HuH-7 (cell line): Measurements from ENCODE around the gene STAMBPL1.

Experiments
- DNase-seq: peaks from one replicate; pipeline ENCODE4 v3.0.0; 2011; ENCODE audit warnings: low spot score

STAMBPL1 gene

GRCh38 chr10:88893611-88894010 is 13.6 kb downstream of the STAMBPL1 start:
- DNase-seq, result no peak

- peak; percentile 11 for DNase-seq
Observed at GRCh38 chr10:88895250-88895649, 15.2 kb downstream of the STAMBPL1 start.

- DNase-seq, result peak; percentile 39
Observed at GRCh38 chr10:88896372-88896993, 16.4 kb downstream of the STAMBPL1 start.

DNA sequence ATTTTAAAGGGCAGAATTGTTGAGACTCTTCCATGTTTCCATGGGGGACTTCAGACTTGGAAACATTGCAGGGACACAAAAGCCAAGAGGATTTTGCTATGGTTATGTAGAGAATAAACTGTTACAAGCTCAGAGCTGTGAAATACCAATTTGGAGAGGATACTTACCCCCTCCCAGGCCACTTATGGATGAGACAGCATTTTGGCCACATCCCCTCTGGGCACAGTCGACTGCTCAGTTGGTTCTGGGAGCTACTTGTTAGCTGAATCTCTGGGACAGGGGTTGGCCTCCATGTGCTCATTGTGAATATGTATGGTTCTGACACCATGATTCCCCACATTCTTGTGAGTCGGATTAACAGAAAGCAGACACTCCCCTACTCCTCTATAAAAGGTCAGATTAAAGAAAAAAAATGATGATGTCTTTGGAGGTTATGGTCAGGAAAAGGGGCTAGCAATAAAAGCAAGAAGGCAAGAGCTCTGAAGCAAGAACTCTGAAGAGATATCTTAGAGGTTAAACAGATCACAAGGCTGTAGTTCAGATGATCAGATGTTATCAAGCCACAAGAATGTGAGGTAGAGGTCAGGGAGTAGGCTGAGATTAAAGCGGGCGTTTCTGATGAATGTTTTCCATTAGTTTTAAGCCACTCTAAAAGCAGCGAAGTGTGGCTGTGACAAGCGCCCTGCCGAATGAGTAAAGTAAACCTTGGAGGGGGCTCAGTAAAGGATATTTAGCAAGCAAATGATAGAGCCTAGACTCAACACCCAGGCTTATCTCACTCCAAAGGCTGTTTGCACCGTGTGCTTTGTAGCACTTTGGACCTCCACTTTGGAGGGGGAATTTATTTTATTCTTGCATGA is 17.2 kb downstream of the STAMBPL1 start:
- peak; percentile 9 for DNase-seq

DNA sequence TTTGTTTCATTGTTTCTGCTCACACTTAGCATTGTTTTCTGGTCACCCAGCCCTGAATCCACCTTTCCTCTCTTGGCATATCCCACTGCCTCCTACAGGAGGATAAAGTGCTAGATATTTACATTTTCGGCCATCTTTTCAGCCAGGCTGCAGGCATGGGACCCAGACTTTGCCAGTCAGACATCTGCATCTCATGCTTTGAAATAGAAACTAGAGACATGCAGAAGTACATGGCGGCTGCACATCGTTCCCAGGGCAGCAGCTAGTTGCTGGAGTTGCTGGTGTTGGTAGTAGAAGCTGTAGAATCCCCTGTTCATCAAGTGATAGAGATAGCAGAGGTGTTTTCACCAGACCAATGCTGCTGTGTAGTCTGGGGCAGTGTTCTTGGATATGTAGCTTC is 18.7 kb downstream of the STAMBPL1 start:
- DNase-seq, result no peak

- DNase-seq, result no peak
Observed at GRCh38 chr10:88899886-88900285, 19.8 kb downstream of the STAMBPL1 start.

GRCh38 chr10:88901206-88901983 is 21.4 kb downstream of the STAMBPL1 start:
- DNase-seq, result no peak

DNA sequence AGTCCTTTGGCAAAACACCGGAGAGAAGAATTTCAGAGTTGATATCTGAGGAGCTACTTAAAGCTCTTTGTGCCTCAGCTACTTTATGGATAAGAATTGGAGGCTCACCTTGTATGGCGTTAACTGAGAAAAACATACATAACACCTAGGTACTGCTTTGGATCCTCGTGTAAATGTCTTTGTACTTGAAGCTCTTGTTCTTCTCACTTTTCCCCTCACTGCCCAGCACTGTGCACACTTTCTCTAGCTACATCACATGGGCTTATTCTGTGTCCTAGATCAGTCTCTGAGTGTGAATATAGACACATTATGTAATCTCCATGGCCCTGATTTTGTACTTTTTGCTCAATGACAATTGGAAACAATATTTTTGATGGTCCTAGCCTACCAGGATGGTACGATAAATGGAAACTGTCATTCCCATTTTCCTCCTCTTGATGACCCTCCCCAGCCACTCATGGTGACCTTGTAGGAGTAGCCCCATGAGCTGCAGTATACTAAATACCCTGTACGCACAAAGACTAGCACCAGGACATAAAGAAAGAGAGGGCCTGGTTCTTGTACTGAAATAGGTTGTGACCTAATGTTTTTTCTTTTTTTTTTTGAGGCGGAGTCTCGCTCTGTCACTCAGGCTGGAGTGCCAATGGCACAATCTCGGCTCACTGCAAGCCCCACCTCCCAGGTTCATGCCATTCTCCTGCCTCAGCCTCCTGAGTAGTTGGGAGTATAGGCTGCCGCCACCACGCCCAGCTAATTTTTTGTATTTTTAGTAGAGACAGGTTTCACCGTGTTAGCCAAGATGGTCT is 22.1 kb downstream of the STAMBPL1 start:
- DNase-seq, result no peak

- DNase-seq, result no peak
Observed at GRCh38 chr10:88903715-88904114, 23.7 kb downstream of the STAMBPL1 start.

DNA sequence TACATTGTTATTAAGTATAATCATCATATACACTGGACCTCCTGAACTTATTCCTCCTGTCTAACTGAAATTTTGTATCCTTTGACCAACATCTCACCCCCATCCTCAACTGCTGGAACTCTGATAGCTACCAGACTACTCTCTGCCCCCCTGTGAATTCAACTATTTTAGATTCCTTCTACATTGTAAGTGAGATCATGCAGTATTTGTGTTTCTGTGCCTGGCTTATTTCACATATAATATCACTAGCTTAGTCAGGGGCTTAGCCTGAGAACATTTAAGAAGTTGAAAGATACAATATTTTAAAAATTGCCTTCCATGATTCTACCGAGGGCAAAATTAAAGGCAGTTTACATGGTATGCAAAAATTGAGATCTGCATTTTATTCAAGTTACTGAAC is 26.9 kb downstream of the STAMBPL1 start:
- DNase-seq, result no peak

DNA sequence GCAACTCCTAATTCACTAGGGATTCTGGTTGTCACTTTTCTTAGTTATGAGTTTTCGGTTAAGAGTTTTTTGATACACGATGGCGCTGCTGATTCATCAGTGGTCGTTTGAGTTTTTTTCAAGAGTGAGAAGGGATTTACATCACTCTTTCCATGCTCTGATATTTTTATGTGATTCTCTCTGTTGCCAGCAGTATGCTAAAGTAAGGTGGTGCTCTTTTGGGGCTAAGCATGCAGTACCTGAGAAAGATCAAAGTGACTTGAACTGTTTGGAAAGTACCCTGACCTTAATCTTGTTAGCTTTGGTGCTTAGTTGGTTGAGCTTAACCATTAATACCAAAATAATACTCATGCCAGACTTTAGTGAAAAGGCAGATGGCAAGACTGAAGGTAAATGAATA is 28.1 kb downstream of the STAMBPL1 start:
- no peak for DNase-seq

GRCh38 chr10:88911116-88911515 is 31.1 kb downstream of the STAMBPL1 start:
- DNase-seq, result no peak

DNA sequence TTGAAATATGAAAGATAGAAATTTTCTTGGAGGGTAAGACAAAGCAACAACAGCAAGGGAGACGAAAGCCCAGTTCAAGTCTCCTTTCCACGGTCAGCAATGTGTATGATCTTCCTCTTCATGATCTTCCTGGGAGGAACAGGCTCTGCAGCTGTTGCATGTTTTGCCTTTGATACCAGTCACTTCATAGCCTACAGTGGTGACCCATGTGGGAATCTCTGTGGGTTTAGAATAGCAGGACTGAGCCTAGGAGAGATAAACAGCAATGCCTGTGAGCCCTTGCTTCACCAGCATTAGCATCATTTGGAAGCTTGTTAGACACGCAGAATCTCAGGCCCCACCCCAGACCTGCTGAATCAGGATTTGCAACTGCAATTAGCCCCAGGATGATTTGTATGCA is 31.8 kb downstream of the STAMBPL1 start:
- DNase-seq, result no peak

GRCh38 chr10:88913127-88913526 is 33.1 kb downstream of the STAMBPL1 start:
- DNase-seq, result peak; percentile 12

- no peak for DNase-seq
Observed at GRCh38 chr10:88913788-88914187, 33.7 kb downstream of the STAMBPL1 start.

DNA sequence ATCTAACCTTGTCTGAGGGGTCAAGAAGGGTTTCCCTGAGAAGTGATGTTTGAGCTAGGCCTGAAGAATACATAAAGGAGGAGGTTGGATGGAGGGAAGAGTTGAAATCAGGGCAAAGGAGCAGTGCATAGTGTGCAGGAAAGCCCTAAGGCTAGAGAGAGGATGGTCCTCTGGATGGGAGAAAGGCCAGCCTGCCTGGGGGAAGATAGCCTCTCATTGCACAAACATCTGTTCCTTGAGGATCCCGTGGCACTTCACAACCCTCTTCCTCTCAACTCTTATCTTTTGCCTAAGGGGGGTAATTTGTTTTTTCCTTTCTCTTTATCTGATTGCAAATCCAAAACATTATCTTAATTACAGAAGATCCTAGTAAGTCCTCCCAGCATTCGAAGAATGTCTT is 35.7 kb downstream of the STAMBPL1 start:
- DNase-seq, result no peak

DNA sequence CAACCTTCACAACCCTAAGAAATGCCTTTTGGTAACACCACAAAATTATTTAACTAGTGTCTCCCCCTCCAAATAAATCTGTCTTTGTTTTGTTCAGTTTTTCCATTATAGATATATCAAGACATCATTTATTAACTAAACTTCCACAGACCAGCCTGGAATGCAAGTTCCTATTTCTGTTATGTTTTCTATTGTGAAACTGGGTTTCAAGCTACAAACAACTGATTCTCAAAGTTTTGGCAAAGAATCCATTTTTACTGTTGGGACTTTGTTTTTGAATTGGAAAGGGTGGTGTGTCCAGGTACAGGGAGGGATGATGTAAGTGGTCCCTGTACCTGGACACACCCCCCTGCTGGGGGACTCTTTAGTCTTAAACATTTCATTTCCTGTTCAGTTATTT is 36.2 kb downstream of the STAMBPL1 start:
- no peak for DNase-seq

GRCh38 chr10:88916986-88917385 is 36.9 kb downstream of the STAMBPL1 start:
- no peak for DNase-seq

- DNase-seq, result no peak
Observed at GRCh38 chr10:88918191-88918905, 38.3 kb downstream of the STAMBPL1 start.

DNA sequence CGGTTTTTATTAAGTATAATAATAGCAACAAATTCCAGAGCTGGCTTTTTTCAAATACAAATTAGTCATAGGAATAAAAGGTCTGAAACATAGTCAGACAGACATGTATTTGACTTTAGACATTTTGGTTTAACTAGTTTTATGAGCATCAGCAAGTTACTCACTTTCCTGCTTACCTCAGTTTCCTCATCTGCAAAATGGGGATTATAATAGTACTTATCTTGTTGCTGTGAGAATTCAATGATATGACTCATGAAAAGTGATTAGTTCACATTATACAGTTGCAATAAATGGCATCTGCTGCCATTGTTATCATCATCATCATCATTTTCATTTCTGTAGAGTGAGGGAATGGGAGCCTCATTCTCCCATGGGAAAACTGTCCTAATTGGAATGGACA is 39.0 kb downstream of the STAMBPL1 start:
- no peak for DNase-seq

DNA sequence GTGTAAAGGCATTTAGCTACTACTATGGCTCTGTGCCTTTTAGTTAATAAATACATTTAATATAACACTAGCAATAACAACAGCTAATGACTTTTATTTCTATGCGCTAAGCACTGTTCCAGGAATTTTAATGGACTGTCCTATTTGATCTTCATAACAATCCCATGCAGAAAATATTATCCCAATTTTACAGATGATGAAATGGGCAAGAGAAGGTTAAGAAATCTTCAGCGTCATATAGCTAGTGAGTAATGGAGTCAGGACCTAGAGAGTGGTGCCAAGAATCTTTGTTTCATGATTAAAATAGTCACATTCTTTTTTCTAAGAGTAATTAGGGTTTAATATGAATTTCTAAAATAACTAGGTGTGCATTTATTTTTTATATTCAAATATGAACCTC is 40.2 kb downstream of the STAMBPL1 start:
- DNase-seq, result no peak
